Measurements from ENCODE around the gene TAGLN2. TPM values are rescaled to one million over a fixed set of nuclear protein-coding genes. Genes with fewer than 3 reads are reported as not detected.
A peak's percentile ranks its signal among the peaks of the same experiment; 100 is the strongest.

Gene TAGLN2
- total RNA-seq, 1 donor from 2014 or later: 20.1 TPM

DNA sequence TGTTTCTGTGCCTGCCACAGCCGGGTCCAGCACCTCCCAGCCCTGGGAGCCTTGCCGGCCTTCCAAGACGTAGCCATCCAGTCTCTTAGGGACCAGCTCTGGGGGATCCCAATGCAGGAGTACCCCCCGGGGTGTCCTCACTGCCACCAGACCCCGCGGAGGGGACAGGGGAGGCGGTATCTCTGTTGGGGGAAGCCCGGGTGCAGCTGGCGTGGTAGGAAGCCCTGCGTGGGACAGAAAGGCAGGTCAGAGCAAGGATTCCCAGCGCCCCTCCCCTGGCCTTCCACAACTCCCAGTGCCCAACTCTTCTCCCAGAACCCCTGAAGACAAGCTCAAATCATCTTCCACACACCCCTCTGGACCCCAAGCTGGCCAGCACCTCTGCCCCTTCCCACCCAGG lies 4.9 kb upstream of the TAGLN2 start:
- Mint-ChIP-seq H3K4me3 (no peak overlapping the region), H3K27me3 (ENCODE audit: low read depth) (peaks cover 6% of the 10 kb centered on the region), H3K9me3 (no peaks in the 10 kb centered on the region), H3K4me1 (peaks cover 13% of the 10 kb centered on the region), H3K36me3 (ENCODE audit: low read depth) (no peaks in the 10 kb centered on the region), H3K27ac (ENCODE audit: unreplicated experiment) (no peak overlapping the region)
- TF ChIP-seq, protein P1, sequence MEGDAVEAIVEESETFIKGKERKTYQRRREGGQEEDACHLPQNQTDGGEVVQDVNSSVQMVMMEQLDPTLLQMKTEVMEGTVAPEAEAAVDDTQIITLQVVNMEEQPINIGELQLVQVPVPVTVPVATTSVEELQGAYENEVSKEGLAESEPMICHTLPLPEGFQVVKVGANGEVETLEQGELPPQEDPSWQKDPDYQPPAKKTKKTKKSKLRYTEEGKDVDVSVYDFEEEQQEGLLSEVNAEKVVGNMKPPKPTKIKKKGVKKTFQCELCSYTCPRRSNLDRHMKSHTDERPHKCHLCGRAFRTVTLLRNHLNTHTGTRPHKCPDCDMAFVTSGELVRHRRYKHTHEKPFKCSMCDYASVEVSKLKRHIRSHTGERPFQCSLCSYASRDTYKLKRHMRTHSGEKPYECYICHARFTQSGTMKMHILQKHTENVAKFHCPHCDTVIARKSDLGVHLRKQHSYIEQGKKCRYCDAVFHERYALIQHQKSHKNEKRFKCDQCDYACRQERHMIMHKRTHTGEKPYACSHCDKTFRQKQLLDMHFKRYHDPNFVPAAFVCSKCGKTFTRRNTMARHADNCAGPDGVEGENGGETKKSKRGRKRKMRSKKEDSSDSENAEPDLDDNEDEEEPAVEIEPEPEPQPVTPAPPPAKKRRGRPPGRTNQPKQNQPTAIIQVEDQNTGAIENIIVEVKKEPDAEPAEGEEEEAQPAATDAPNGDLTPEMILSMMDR (conservative IDR thresholded peaks at IDR 0.05): no peak
- no peak for DNase-seq (ENCODE audit: low read depth, low spot score)

DNA sequence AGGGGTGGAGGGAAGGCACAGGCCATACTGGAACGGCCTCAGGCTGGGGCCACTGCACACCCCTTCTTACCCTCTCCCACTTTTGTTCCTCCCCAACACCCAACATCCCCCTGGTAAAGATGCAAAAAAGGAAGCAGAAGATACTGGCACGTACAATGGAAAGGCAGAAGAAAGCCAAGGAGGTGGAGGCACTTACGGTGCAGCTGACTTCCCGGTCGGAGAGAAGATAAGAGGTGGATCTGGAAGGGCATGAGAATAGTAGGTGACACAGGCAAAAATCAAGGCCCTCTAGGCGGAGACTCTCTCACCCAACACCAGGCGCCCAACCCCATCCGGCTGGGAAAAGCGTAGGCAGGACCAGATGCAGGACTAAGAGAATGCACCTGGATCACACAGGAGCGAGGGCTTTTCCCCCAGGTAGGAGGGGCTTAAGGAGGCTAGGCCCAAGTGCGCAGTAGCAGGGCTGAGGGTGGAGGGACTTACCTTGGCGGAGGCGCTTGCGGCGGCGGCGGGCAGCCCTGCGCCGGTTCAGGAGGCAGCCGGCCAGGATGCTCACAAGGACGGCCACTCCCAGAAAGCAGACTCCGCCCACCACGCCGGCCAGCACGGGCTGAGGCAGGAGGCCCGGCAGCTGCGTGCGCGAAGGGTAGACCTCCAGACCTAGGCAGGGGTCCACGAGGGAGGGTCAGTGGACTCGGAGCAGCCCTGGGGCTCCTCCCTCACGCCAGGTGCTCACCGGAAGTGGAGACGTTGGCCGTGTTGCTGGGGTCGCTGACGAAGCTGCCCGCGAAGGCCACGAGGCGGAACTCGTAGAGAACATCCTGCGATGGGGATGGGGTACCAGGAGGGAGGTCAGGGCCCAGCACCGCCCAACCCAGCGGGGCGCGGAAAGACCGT lies 4.1 kb upstream of the TAGLN2 start:
- peak overlapping the region; percentile 32 for H3K27ac Mint-ChIP-seq (ENCODE audit: unreplicated experiment)
- H3K4me1 Mint-ChIP-seq: peaks cover 18% of the 10 kb centered on the region
- TF ChIP-seq, protein P1 (conservative IDR thresholded peaks at IDR 0.05): no peak
- no peak overlapping the region for H3K4me3 Mint-ChIP-seq
- no peaks in the 10 kb centered on the region for H3K36me3 Mint-ChIP-seq (ENCODE audit: low read depth)
- H3K27me3 Mint-ChIP-seq (ENCODE audit: low read depth): peaks cover 11% of the 10 kb centered on the region
- no peaks in the 10 kb centered on the region for H3K9me3 Mint-ChIP-seq
- DNase-seq (ENCODE audit: low read depth, low spot score): no peak

DNA sequence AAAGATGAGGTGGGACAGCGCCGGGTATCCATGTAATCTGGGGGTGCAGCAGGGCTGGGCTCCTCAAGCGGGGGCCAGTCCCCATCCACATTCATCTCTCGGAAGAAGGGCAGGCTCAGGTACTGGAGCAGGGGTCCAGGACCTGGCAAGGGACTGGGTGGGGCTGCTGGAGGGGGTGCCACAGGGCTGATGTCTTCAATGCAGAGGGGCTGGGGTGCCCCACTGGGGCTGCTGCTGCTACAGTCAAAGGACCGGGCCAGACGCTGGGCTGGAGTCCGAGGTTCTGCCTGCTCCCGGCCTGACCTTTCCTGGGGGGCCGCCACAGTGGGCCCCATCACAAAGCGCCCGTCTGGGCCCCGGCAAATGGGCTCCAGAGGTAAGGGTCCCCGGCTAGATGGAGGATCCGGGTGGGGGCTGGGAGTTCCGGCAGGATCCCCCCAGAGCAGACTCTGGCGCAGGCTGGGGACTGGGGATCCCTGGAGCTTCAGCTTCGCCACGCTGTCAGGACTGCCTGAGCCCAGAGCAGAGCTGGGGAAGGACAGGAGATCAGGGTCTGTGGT lies 3.3 kb upstream of the TAGLN2 start:
- peaks cover 26% of the 10 kb centered on the region for H3K4me1 Mint-ChIP-seq
- H3K9me3 Mint-ChIP-seq: no peaks in the 10 kb centered on the region
- no peak overlapping the region for H3K4me3 Mint-ChIP-seq
- peaks cover 19% of the 10 kb centered on the region for H3K27me3 Mint-ChIP-seq (ENCODE audit: low read depth)
- H3K27ac Mint-ChIP-seq (ENCODE audit: unreplicated experiment): peak overlapping the region; percentile 32
- H3K36me3 Mint-ChIP-seq (ENCODE audit: low read depth): no peaks in the 10 kb centered on the region
- TF ChIP-seq, protein P1 (conservative IDR thresholded peaks at IDR 0.05): no peak
- DNase-seq (ENCODE audit: low read depth, low spot score): no peak

DNA sequence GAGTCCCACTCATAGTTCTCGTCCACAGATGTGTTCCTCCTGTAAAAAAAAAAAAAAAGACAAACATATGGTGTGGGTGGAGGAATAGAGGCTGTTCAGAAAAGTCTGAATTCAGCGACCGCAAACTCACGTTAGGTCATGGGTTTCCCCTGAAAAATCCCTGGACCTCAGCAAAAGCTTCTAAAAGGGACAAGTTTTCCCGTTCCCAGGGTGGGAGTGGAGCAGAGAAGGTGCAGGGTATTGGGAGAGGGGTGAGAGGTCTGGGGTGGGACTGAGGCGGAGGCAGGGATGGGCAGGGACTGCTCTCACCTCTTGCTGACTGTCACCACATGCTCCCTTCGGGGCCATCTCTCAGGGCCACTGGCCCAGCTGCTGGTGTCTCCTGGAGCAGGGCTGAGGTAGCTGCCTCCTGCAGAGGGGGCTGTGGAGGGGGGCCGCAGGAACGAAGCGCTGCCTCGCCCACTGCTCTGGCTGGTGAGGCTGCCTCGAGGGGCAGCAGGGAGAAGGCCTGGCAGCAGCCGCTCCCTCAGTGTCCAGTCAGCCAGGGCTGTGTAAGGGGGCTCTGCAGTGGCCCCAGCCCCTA lies 2.6 kb upstream of the TAGLN2 start:
- Mint-ChIP-seq H3K4me1 (peaks cover 32% of the 10 kb centered on the region), H3K27ac (ENCODE audit: unreplicated experiment) (no peak overlapping the region), H3K27me3 (ENCODE audit: low read depth) (peaks cover 25% of the 10 kb centered on the region), H3K36me3 (ENCODE audit: low read depth) (no peaks in the 10 kb centered on the region), H3K4me3 (no peak overlapping the region), H3K9me3 (no peaks in the 10 kb centered on the region)
- no peak for DNase-seq (ENCODE audit: low read depth, low spot score)
- TF ChIP-seq, protein P1 (conservative IDR thresholded peaks at IDR 0.05): no peak

DNA sequence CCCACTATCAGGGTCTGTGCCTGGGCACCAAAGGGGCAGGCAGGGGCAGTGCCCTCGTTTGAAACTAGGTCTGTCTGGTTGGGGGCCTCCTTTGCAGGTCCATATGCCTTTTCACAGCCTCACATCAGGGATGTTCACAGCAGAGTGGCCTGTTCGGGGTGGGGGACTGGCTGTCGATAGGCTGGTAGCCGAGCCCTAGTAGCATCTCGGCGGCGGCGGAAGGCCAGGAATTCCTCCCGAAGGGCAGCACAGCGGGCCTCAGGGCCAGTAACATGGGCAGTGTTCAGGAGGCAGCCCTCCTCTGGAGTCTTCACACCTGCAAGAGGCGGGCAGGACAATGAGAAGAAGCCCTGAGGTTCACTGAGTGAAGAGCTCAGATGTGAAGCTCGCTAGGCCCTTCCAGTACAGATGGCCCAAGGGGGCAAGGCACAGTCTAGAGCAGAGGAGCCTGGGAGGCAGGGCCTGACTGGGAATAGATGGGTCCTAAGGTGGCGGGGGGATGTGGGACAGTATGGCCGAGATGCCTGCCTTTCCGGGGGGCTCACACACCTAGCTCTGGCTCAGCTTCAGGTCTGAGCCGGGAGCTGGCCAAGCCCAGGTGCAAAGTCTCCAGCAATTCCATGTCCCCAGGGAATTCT lies 2.0 kb upstream of the TAGLN2 start:
- TF ChIP-seq, protein P1 (conservative IDR thresholded peaks at IDR 0.05): no peak
- H3K9me3 Mint-ChIP-seq: no peaks in the 10 kb centered on the region
- peaks cover 33% of the 10 kb centered on the region for H3K4me1 Mint-ChIP-seq
- DNase-seq (ENCODE audit: low read depth, low spot score): no peak
- no peaks in the 10 kb centered on the region for H3K36me3 Mint-ChIP-seq (ENCODE audit: low read depth)
- H3K27ac Mint-ChIP-seq (ENCODE audit: unreplicated experiment): no peak overlapping the region
- no peak overlapping the region for H3K4me3 Mint-ChIP-seq
- H3K27me3 Mint-ChIP-seq (ENCODE audit: low read depth): peaks cover 28% of the 10 kb centered on the region

Measured in neural crest cell (in vitro differentiated cells).